ENCODE data around the gene RPL29. TPM values are rescaled to one million over a fixed set of nuclear protein-coding genes. Genes with fewer than 3 reads are reported as not detected.

RPL29 gene
- total RNA-seq, 1 donor from 2014 or later: 588 TPM

DNA sequence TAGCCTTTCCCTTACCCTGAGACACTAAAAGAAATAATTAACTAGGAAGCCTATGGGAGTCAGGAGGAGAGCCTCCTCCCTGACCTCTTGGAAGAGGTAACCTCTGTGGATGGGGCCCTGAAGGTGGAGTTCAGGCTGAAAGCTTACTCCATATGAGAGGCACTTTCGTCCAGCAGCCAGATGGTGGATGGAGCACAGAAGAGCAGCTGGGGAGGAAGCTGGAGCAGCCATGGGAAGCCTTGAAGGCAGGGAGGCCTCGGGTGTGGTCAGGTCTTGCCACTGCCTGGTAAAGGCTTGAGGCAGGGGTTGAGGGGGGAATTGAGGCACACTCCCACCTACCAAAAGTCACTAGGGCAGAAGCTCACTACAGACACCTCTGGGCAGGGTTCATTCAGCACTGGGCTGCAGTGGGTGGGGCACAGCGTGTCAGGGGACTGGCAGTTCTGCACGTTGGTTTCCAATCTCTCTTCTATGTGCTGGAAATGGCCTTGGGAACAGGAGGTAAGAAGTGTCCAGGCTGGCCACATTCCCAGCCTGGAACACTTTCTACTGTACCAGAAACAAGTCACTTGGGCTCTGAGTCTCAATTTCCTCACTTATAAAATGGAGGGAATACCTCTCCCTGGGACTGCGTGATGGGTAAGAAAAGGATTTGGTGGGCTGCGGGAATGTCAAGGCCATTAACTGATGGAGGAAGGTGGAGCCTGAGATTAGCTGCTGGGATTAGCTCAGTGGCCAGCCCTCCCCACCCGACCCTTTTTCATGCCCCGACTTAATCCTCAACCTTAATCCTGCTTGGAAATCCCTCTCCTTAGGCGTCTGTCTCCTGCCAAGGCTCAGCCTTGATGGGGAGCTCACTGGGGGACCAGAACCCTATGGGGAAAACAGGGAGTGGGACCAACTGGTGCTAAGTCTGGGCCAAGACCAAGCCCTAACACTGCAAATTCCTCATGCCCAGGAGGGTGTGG, 33.8 kb downstream of the RPL29 start:
- peaks cover 9% of the 10 kb centered on the region for H3K36me3 Mint-ChIP-seq (ENCODE audit: unreplicated experiment)
- no peak for DNase-seq
- TF ChIP-seq CTCF (IDR thresholded peaks at IDR 0.05; ENCODE audit: partially characterized antibody, unreplicated experiment): no peak
- peaks cover 30% of the 10 kb centered on the region for H3K4me1 Mint-ChIP-seq (ENCODE audit: low read depth, unreplicated experiment)
- H3K9me3 Mint-ChIP-seq (ENCODE audit: unreplicated experiment): peaks cover 42% of the 10 kb centered on the region
- peak overlapping the region; percentile 100 for H3K27ac Mint-ChIP-seq (ENCODE audit: unreplicated experiment)
- H3K4me3 Mint-ChIP-seq (ENCODE audit: unreplicated experiment): peak overlapping the region; percentile 98
- peaks cover 39% of the 10 kb centered on the region for H3K27me3 Mint-ChIP-seq (ENCODE audit: unreplicated experiment)

GRCh38 chr3:51961011-51961410, 34.7 kb downstream of the RPL29 start:
- Mint-ChIP-seq H3K27ac (ENCODE audit: unreplicated experiment) (peak overlapping the region; percentile 76), H3K9me3 (ENCODE audit: unreplicated experiment) (peaks cover 37% of the 10 kb centered on the region)
- TF ChIP-seq CTCF (IDR thresholded peaks at IDR 0.05; ENCODE audit: partially characterized antibody, unreplicated experiment): no peak

DNA sequence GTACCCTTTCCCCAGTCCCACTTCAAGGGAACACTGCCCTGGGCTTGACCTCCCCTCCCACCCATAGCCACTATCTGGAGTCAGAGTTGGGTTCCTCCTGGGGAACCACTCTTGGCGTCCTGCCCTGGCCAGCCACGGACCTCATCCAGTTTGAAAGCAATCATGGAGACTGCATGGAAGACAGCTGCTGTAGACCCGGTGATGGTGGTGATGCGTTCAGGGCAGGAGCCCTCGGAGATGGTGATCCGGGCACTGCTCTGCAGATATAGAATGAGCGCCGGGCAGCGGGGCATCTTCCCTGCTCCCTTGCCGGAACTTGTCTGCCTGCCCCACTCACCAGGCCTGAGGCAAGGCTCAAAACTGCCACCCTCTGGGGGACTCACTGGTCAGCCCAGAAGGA, 35.3 kb downstream of the RPL29 start:
- H3K27ac Mint-ChIP-seq (ENCODE audit: unreplicated experiment): peak overlapping the region; percentile 28
- H3K9me3 Mint-ChIP-seq (ENCODE audit: unreplicated experiment): peaks cover 34% of the 10 kb centered on the region
- peaks cover 30% of the 10 kb centered on the region for H3K4me1 Mint-ChIP-seq (ENCODE audit: low read depth, unreplicated experiment)
- H3K27me3 Mint-ChIP-seq (ENCODE audit: unreplicated experiment): peaks cover 31% of the 10 kb centered on the region
- TF ChIP-seq CTCF (IDR thresholded peaks at IDR 0.05; ENCODE audit: partially characterized antibody, unreplicated experiment): no peak
- peaks cover 8% of the 10 kb centered on the region for H3K36me3 Mint-ChIP-seq (ENCODE audit: unreplicated experiment)
- peak overlapping the region; percentile 98 for H3K4me3 Mint-ChIP-seq (ENCODE audit: unreplicated experiment)
- no peak for DNase-seq

More at GRCh38 chr3:51961011-51961410, 34.7 kb downstream of the RPL29 start:
- H3K36me3 Mint-ChIP-seq (ENCODE audit: unreplicated experiment): peaks cover 9% of the 10 kb centered on the region
- peak overlapping the region; percentile 98 for H3K4me3 Mint-ChIP-seq (ENCODE audit: unreplicated experiment)
- peaks cover 30% of the 10 kb centered on the region for H3K4me1 Mint-ChIP-seq (ENCODE audit: low read depth, unreplicated experiment)
- no peak for DNase-seq
- H3K27me3 Mint-ChIP-seq (ENCODE audit: unreplicated experiment): peaks cover 38% of the 10 kb centered on the region

GRCh38 chr3:51959651-51960050, 36.0 kb downstream of the RPL29 start:
- peaks cover 25% of the 10 kb centered on the region for H3K27me3 Mint-ChIP-seq (ENCODE audit: unreplicated experiment)
- DNase-seq: no peak
- no peak for TF ChIP-seq CTCF (IDR thresholded peaks at IDR 0.05; ENCODE audit: partially characterized antibody, unreplicated experiment)
- peaks cover 2% of the 10 kb centered on the region for H3K36me3 Mint-ChIP-seq (ENCODE audit: unreplicated experiment)
- H3K9me3 Mint-ChIP-seq (ENCODE audit: unreplicated experiment): peaks cover 31% of the 10 kb centered on the region
- H3K27ac Mint-ChIP-seq (ENCODE audit: unreplicated experiment): no peak overlapping the region
- H3K4me3 Mint-ChIP-seq (ENCODE audit: unreplicated experiment): no peak overlapping the region
- peaks cover 30% of the 10 kb centered on the region for H3K4me1 Mint-ChIP-seq (ENCODE audit: low read depth, unreplicated experiment)

Measured in glutamatergic neuron (in vitro differentiated cells).